Measurements from ENCODE around the gene FCSK. TPM values are rescaled to one million over a fixed set of nuclear protein-coding genes. Genes with fewer than 3 reads are reported as not detected.
A peak's percentile ranks its signal among the peaks of the same experiment; 100 is the strongest.
"Not testable (repeated sequence)": the region's sequence is repeated elsewhere in the genome, so short reads cannot be mapped to it uniquely, and the experiment has no call there.

The FCSK gene
- total RNA-seq, 2 donors from 2014 or later: 31.3 to 38.8 TPM

DNA sequence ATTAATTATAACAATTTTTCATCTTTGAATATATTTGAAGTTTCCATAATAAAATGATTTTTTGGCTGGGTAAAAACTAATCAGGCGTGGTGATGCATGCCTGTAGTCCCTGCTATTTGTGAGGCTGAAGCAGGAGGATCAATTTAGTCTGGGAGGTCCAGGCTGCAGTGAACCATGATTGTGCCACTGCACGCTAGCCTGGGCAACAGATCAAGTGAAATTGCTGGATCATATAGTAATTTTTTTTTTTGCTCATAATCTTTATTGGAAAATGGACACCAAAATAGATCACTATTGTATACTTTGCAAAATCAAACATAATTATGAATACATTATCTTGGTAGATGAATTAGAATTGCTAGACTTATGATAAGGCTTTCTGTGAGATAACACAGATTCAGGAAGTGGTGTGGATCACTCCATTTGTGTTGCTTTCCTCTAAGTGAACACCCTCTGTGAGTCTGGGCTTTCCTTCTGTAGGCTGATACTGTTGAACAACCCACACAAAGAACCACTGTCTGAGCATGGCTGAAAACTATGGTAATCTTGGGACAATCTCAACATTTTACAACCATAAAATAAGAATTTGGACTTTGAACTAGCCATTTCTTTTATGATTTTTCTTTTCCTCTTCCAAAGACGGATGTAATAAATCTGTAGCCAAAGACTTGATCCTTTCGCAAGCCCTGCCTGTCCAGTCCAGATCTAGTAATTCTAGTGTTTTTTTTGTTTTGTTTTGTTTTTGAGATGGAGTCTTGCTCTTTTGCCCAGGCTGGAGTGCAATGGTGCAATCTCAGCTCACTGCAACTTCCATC lies 9.9 kb upstream of the FCSK start:
- no peaks in the 10 kb centered on the region for H3K4me1 ChIP-seq
- no peaks in the 10 kb centered on the region for H3K9me3 ChIP-seq
- H3K36me3 ChIP-seq: no peaks in the 10 kb centered on the region
- H3K27me3 ChIP-seq: no peaks in the 10 kb centered on the region
- TF ChIP-seq, protein P1, sequence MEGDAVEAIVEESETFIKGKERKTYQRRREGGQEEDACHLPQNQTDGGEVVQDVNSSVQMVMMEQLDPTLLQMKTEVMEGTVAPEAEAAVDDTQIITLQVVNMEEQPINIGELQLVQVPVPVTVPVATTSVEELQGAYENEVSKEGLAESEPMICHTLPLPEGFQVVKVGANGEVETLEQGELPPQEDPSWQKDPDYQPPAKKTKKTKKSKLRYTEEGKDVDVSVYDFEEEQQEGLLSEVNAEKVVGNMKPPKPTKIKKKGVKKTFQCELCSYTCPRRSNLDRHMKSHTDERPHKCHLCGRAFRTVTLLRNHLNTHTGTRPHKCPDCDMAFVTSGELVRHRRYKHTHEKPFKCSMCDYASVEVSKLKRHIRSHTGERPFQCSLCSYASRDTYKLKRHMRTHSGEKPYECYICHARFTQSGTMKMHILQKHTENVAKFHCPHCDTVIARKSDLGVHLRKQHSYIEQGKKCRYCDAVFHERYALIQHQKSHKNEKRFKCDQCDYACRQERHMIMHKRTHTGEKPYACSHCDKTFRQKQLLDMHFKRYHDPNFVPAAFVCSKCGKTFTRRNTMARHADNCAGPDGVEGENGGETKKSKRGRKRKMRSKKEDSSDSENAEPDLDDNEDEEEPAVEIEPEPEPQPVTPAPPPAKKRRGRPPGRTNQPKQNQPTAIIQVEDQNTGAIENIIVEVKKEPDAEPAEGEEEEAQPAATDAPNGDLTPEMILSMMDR (IDR thresholded peaks at IDR 0.05): no peak
- H3K9ac ChIP-seq (ENCODE audit: low read depth in 2 of 2, low read length in 2 of 2): no peak overlapping the region
- H3K4me3 ChIP-seq: no peak overlapping the region
- peak overlapping the region; percentile 66 for H3K27ac ChIP-seq
- intact Hi-C loops (cut with DNase I): no loop called here
- peak; percentile 66 for DNase-seq

DNA sequence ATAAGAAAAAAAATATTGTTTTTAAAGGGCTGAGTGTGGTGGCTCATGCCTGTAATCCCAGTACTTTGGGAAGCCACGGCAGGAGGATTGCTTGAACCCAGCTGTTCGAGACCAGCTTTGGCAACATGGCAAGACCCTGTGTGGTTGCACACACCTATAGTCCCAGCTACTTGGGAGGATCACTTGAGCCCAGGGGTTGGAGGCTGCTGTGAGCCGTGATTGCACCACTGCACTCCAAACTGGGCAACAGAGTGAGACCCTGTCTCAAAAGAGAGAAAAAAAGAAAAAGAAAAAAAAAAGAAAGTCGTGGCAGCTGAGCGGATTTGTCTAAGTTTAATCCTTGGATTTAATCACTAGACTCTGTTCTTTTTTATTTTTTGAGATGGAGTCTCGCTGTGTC lies 6.3 kb upstream of the FCSK start:
- H3K9me3 ChIP-seq: no peaks in the 10 kb centered on the region
- no peak overlapping the region for H3K27ac ChIP-seq
- H3K27me3 ChIP-seq: no peaks in the 10 kb centered on the region
- H3K9ac ChIP-seq (ENCODE audit: low read depth in 2 of 2, low read length in 2 of 2): no peak overlapping the region
- intact Hi-C loops (cut with DNase I): no loop called here
- no peak for DNase-seq
- H3K4me3 ChIP-seq: no peak overlapping the region
- H3K36me3 ChIP-seq: no peaks in the 10 kb centered on the region
- TF ChIP-seq, protein P1 (IDR thresholded peaks at IDR 0.05): no peak
- H3K4me1 ChIP-seq: no peaks in the 10 kb centered on the region

DNA sequence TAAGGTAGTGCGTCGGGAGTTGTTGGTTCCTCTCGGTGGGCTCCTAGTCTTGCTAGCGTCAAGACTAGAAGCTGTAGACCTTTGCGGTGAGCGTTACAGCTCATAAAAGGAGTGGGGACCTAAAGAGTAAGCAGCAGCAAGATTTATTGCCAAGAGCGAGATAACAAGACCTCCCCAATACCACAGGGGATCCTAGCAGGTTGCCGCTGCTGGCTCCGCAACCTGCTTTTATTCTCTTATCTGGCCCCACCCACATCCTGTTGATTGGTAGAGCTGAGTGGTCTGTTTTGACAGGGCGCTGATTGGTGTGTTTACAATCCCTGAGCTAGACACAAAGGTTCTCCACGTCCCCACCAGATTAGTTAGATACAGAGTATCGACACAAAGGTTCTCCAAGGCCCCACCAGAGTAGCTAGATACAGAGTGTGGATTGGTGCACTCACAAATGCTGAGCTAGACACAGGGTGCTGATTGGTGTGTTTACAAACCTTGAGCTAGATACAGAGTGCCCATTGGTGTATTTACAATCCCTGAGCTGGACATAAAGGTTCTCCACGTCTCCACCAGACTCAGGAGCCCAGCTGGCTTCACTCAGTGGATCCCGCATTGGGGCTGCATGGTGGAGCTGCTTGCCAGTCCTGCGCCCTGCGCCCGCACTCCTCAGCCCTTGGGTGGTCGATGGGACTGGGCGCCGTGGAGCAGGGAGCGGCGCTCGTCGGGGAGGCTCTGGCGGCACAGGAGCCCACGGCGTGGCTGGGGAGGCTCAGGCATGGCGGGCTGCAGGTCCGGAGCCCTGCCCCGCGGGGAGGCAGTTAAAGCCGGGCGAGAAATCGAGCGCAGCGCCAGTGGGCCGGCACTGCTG lies 4.0 kb upstream of the FCSK start:
- H3K27me3 ChIP-seq; intact Hi-C loops (cut with DNase I); H3K9me3 ChIP-seq; H3K9ac ChIP-seq (ENCODE audit: low read depth in 2 of 2, low read length in 2 of 2); H3K36me3 ChIP-seq; H3K4me3 ChIP-seq; H3K4me1 ChIP-seq; DNase-seq; H3K27ac ChIP-seq: not testable (repeated sequence)

DNA sequence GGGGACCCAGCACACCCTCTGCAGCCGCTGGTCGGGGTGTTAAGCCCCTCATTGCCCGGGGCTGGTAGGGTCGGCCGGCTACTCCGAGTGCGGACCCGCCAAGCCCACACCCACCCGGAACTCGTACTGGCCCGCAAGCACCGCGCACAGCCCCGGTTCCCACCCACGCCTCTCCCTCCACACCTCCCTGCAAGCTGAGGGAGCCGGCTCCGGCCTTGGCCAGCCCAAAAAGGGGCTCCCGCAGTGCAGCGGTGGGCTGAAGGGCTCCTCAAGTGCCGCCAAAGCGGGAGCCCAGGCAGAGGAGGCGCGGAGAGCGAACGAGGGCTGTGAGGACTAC lies 3.4 kb upstream of the FCSK start:
- H3K27ac ChIP-seq; DNase-seq; H3K27me3 ChIP-seq; H3K36me3 ChIP-seq; intact Hi-C loops (cut with DNase I); H3K9me3 ChIP-seq; H3K4me1 ChIP-seq; H3K4me3 ChIP-seq; H3K9ac ChIP-seq (ENCODE audit: low read depth in 2 of 2, low read length in 2 of 2): not testable (repeated sequence)

DNA sequence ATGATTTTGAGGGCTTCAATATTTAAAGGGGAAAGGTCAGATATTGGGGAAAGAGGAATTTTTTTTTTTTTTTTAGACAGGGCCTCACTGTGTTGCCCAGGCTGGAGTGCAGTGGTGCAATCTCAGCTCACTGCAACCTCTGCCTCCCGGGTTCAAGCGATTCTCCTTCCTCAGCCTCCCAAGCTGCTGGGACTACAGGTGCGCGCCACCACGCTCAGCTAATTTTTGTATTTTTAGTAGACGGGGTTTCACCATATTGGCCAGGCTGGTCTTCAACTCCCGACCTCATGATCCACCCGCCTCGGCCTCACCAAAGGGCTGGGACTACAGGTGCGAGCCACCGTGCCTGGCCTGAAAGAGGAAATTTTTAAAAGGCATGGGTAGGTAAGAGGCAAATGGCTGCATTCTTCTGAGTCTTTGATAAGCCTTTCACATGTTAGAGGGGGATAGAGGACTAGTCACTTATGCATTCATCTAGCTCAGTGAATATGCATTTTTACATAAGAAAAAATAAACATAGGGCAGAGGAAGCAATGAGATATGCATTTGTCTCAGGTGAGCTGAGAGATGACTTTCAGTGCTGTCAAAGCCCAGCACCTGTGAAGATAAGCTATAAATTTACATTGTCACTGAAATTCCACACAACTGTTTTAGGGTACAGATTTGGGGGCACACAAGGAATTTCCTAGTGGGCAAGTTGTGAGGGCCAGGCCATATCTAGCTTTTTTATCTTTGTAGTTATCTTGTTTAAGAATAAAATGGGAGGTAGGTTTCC lies 1.1 kb upstream of the FCSK start:
- TF ChIP-seq, protein P1 (IDR thresholded peaks at IDR 0.05): no peak
- no peak for DNase-seq
- peak overlapping the region; percentile 95 for H3K4me3 ChIP-seq
- intact Hi-C loops (cut with DNase I): no loop called here
- H3K9me3 ChIP-seq: no peaks in the 10 kb centered on the region
- no peaks in the 10 kb centered on the region for H3K4me1 ChIP-seq
- peak overlapping the region; percentile 75 for H3K27ac ChIP-seq
- H3K9ac ChIP-seq (ENCODE audit: low read depth in 2 of 2, low read length in 2 of 2): peak overlapping the region in 1 of 2 donors; percentile 93
- H3K36me3 ChIP-seq: no peaks in the 10 kb centered on the region
- H3K27me3 ChIP-seq: no peaks in the 10 kb centered on the region

DNA sequence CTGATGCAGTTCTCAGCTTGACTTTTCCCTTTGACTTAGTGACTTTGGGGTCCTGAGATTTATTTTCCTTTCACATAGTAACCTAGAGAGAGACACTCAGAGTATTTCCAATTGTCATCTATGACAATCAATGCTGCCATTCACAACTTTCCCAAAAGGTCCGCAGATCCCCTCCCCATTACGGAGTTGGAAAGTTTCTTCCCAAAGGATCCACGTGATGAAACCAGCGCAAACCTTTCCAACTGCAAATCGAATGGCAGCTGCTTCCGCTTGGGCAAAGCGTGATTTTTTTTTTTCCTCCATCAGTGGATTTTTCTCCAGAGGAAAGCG lies 538 bp upstream of the FCSK start:
- Histone ChIP-seq H3K27ac (peak overlapping the region; percentile 75), H3K4me3 (peak overlapping the region; percentile 95), H3K4me1 (no peaks in the 10 kb centered on the region), H3K9ac (ENCODE audit: low read depth in 2 of 2, low read length in 2 of 2) (peak overlapping the region in 1 of 2 donors; percentile 93), H3K27me3 (no peaks in the 10 kb centered on the region), H3K9me3 (no peaks in the 10 kb centered on the region), H3K36me3 (no peaks in the 10 kb centered on the region)
- TF ChIP-seq, protein P1 (IDR thresholded peaks at IDR 0.05): no peak
- intact Hi-C loops (cut with DNase I): no loop called here
- peak; percentile 55 for DNase-seq
